Omental fat pad (tissue), 4 donors: Measurements from ENCODE around the gene RASSF5. TPM values are rescaled to one million over a fixed set of nuclear protein-coding genes. Genes with fewer than 3 reads are reported as not detected.
A peak's percentile ranks its signal among the peaks of the same experiment; 100 is the strongest.

ENCODE experiments used
- ATAC-seq: fragments of 150-250 bp; one replicate; pipeline ENCODE4 v1.9.1; 2016; ENCODE audit warnings: mild to moderate bottlenecking, moderate library complexity; ENCODE audit not compliant: low FRiP score
- DNase-seq: peaks from one replicate; pipeline ENCODE4 v3.0.0-alpha.2; 2019; ENCODE audit warnings: low spot score
- total RNA-seq, 4 donors: library from RNA; depleted of rRNA; stranded (reverse); fragments of >200 nt; gene quantifications; one replicate each; pipeline ENCODE4 v1.1.0, GENCODE V29; 2016
- TF ChIP-seq, protein P1 (sequence below), 3 donors: fragments of 450-650 bp; IDR thresholded peaks; one replicate each; pipeline ENCODE4 v1.5.1; 2016 to 2017; ENCODE audit warnings: antibody characterized with exemption in 3 of 3, mild to moderate bottlenecking in 3 of 3, moderate library complexity in 2 of 3

Gene RASSF5
- total RNA-seq, 4 donors from 2014 or later = 9.7 to 16.1 (median 10.8) TPM

DNA sequence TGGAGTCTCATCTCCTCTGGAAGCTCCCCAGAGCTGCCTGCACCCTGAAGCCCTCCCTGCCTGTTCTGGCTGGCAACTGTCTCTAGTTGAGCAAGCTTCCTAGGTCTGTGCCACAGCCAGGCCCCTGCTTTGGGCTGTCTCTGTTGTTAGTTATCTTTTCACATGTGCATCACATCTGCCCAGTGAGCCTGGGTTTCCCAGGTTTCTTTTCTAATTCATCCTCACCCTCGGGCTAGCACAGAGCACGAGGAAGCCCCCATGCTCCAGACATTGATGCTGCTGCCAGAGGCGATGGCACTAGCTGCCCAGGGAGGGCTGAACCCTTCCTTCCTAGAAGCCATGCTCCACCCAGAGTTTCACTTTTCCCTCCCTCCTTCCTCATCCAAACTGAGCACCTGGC, 27.2 kb downstream of the RASSF5 start:
- TF ChIP-seq, protein P1, sequence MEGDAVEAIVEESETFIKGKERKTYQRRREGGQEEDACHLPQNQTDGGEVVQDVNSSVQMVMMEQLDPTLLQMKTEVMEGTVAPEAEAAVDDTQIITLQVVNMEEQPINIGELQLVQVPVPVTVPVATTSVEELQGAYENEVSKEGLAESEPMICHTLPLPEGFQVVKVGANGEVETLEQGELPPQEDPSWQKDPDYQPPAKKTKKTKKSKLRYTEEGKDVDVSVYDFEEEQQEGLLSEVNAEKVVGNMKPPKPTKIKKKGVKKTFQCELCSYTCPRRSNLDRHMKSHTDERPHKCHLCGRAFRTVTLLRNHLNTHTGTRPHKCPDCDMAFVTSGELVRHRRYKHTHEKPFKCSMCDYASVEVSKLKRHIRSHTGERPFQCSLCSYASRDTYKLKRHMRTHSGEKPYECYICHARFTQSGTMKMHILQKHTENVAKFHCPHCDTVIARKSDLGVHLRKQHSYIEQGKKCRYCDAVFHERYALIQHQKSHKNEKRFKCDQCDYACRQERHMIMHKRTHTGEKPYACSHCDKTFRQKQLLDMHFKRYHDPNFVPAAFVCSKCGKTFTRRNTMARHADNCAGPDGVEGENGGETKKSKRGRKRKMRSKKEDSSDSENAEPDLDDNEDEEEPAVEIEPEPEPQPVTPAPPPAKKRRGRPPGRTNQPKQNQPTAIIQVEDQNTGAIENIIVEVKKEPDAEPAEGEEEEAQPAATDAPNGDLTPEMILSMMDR (IDR thresholded peaks at IDR 0.05) = no peak
- no peak for ATAC-seq

DNA sequence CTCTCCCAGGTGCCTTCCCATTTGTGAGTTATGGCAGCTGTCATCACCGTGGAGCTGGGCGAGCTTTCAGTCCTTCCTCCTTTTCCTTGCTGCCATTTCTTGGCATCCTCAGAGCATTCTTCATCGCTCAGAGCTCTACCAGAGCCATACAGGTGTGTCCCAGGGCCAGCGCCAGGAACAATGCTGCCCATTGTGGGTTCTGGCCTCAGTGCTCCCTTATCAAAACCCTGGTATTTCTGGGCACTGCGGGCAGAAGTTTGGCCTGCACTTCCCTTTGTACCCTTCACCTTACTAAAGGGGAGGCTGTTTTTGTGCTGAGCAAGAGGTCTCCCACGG, 28.5 kb downstream of the RASSF5 start:
- TF ChIP-seq, protein P1 (IDR thresholded peaks at IDR 0.05) = no peak
- DNase-seq (no peak), ATAC-seq (no peak)

More for the DNA sequence above, 27.2 kb downstream of the RASSF5 start:
- no peak for DNase-seq

DNA sequence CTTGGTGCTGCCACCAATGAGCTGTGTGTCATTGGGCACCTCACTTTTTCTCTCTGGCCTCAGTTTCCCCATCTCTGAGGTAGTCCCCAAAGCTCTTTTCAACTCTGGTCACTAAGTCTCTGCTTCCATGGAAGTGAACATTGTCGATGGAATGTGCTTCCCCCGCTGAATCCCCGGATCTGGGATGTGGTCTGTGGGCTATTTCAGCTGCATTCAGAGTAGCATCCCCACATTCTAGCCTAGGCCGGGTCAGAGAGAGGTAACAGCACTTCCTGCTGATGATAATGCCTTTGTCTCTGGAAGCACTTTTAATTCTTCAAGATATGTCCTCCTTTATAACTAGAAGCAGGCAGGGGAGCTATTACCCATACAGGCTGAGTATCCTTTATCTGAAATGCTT, 29.8 kb downstream of the RASSF5 start:
- ATAC-seq (no peak), DNase-seq (no peak)
- TF ChIP-seq, protein P1 (IDR thresholded peaks at IDR 0.05) = no peak

DNA sequence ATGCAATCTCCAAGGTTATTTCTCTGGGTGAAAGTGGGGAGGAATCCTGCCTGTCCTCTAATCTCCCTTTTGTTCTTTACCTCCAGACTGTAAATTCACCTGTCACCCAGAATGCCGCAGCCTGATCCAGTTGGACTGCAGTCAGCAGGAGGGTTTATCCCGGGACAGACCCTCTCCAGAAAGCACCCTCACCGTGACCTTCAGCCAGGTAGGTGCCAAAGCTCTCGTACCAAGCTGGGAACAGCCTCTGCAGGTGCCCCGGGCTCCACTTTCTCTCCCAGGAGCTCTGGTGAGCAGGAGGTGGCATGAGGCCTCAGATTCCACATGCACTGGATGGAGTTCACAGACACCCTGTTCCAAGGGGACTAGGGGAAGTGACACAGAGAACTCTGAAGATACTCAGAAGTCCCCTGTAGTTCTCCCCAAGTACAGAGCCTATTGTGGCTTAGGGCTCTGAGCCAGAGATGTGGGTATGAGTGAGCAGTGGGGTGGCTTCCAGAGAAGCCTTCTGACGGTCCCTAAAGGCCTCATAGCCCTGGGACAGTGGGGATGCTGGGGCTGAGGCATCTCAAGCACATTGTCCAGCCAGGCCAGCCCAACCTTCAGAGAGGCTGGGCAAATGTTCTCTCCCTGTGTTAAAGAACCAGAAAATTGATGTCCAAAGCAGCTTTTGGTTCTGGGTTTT, 30.9 kb downstream of the RASSF5 start:
- DNase-seq (no peak), ATAC-seq (no peak)
- TF ChIP-seq, protein P1 (IDR thresholded peaks at IDR 0.05) = no peak

DNA sequence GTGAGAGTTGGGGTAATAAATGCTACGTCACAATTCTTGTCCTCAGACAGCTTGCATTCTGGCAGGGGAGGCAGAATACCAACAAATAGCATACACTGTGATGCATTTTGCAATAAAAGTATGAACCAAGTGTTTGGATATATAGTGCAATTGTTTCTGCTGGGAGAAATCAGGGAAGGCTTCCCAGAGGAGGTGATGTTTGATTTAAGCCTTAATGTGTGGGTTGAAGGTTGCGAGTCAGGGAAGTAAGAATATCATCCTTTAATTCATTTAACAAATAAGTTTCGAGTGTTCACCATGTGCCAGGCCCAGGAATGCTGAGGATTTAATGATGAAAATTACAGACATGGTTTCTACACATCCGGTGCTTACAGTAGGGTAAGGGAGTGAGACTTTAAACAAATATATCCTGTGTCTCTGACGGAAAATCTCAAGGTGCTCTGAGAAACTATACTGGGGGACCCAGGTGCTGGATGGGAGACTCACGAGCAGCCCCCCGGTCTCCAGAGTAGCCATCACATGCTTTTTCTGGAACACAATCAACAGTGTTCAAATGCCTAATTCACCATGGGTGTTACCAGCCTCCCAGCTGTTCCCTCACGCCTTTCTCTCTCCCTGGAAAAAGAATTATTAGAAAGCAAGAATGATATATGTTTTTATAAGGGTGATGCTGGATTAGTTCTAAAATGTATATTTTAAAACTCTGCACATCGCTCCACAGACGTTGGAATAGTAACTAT, 31.7 kb downstream of the RASSF5 start:
- ATAC-seq (no peak), DNase-seq (no peak)
- TF ChIP-seq, protein P1 (IDR thresholded peaks at IDR 0.05) = no peak

DNA sequence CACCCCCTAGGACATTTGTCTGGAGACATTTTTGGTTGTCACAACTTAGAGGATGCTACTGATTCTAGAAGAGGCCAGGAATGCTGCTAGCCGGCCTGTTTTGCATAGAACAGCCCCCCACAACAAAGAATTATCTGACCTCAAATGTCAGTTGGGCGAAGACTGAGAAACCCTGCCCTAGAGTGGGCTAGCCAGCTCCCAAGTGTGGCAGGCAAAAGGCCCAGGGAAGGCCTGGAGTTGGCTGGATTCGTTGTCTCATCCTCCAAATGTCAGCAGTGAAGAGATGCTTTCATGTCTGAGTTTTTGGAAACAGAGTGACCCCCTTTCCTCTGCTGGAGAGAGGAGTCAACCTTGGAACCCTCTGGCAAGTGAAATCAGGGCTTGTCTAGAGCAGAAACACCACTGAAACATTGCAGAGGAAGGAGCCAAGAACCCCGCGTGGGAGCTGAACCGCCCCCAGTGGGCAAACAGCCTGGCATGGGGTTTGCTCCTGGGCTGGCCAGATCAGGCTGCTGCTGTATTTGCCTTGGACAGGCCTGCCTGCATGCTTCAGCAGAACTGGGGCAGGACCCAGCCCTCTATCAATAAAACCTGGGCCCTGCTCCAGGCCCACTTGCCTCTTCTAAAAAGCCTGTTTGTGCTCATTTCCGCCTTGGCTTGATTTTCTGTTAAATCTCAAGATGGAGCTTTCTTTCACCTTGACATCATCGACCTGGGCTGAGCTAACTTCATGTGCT, 32.9 kb downstream of the RASSF5 start:
- TF ChIP-seq, protein P1 (IDR thresholded peaks at IDR 0.05) = no peak
- DNase-seq = no peak
- peak; percentile 85 for ATAC-seq
